Neural cell (in vitro differentiated cells): Measurements from ENCODE around the gene RALB.

Experiments used
- EZH2 ChIP-seq: fragments of 200-600, 300-800 bp; shearing (Covaris generic), sonication (generic); IDR thresholded peaks from 2 replicates; pipeline ENCODE4 v1.6.1; 2014; ENCODE audit warnings: antibody characterized with exemption, low read length, borderline replicate concordance, mild to moderate bottlenecking; ENCODE audit not compliant: insufficient read depth, poor library complexity, severe bottlenecking
- REST ChIP-seq: IDR thresholded peaks from 2 replicates; pipeline ENCODE4 v1.6.1; 2012; ENCODE audit warnings: borderline replicate concordance

GRCh38 chr2:120307482-120307881 lies 54.8 kb downstream of the RALB start:
- TF ChIP-seq REST, result no peak
- TF ChIP-seq EZH2, result no peak
